Testis (tissue), 2 donors: ENCODE measurements around the gene SRSF6.

ENCODE experiments used
- POLR2A ChIP-seq: fragments of 450-650 bp; IDR thresholded peaks from one replicate; pipeline ENCODE4 v1.6.1; 2017; ENCODE audit warnings: antibody characterized with exemption, mild to moderate bottlenecking, moderate library complexity
- TF ChIP-seq, protein P1 (sequence below), 3 experiments: fragments of 450-650 bp in 2 of 3; fragments of 200-600 bp in 1 of 3; sonication (generic) in 1 of 3; IDR thresholded peaks; one replicate each; pipeline ENCODE4 v1.5.1; 2016 to 2019; ENCODE audit warnings: antibody characterized with exemption in 3 of 3, mild to moderate bottlenecking in 2 of 3, moderate library complexity in 1 of 3

DNA sequence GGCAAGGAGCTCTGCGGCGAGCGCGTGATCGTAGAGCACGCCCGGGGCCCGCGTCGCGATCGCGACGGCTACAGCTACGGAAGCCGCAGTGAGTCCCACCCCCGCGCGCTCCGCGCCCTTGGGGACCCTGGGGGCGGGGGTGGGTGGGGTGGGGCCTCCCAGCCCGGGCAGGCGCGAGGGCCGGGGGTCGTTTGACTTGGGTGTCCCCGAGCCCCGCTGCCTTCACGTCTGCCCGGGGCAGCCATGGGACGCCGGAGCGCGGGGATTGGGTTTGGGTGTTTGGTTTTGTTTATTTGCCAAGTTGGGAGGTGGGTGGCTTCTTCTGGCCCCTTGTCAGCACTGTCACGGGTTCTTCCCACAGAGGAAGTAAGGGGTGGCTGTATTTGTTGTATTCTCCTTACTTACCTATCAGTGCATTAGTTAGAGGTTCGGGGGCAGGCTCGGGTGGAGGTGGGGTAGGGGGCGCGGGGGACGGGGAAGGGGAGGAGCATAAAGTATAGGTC, 777 bp downstream of the SRSF6 start:
- TF ChIP-seq, protein P1, sequence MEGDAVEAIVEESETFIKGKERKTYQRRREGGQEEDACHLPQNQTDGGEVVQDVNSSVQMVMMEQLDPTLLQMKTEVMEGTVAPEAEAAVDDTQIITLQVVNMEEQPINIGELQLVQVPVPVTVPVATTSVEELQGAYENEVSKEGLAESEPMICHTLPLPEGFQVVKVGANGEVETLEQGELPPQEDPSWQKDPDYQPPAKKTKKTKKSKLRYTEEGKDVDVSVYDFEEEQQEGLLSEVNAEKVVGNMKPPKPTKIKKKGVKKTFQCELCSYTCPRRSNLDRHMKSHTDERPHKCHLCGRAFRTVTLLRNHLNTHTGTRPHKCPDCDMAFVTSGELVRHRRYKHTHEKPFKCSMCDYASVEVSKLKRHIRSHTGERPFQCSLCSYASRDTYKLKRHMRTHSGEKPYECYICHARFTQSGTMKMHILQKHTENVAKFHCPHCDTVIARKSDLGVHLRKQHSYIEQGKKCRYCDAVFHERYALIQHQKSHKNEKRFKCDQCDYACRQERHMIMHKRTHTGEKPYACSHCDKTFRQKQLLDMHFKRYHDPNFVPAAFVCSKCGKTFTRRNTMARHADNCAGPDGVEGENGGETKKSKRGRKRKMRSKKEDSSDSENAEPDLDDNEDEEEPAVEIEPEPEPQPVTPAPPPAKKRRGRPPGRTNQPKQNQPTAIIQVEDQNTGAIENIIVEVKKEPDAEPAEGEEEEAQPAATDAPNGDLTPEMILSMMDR (IDR thresholded peaks at IDR 0.05) = no peak
- no peak for TF ChIP-seq POLR2A
